ENCODE results near the gene EEF2KMT.
"Not testable (repeated sequence)": the region's sequence is repeated elsewhere in the genome, so short reads cannot be mapped to it uniquely, and the experiment has no call there.

The EEF2KMT gene

GRCh38 chr16:5097470-5098220, at the start of gene EEF2KMT:
EEF2KMT (minus strand) TSS chr16:5097795; CDS start chr16:5097739, 56 bp downstream.
- DNase-seq (ENCODE audit: low read depth, low spot score) = peak; percentile 98

DNA sequence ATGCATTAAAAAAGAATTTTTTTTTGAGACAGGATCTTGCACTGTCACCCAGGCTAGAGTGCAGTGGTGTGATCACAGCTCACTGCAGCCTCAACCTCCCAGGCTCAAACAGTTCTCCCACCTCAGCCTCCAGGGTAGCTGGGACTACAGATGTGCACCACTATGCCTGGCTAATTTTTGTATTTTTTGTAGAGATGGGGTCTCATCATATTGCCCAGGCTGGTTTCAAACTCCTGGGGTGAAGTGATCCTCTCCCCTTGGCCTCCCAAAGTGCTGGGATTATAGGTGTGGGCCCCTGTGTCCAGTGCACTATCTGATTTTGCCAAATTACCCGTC, 47.0 kb upstream of the EEF2KMT start:
- not testable (repeated sequence) for DNase-seq (ENCODE audit: low read depth, low spot score)

GRCh38 chr16:5143761-5144620, 46.4 kb upstream of the EEF2KMT start:
- DNase-seq (ENCODE audit: low read depth, low spot score) = no peak

DNA sequence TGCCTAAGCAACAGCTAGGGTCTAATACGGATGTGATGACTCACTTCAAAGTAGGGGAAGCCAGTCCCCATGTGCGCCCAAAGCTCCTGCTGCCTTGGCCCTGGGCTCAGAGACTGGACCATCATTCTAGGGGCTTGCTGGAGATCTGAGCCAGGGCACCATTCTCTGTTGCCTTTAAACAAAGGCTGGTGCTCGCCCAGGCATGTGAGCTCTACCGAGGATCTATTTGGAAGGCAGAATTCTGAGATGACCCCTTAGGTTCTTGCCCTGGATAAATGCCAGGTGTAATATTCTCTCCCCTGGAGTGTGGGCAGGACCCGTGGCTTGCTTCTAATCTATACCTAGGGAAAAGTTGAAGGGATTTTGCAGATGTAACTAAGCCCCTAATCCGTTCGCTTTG, 42.6 kb upstream of the EEF2KMT start:
- not testable (repeated sequence) for DNase-seq (ENCODE audit: low read depth, low spot score)

- DNase-seq (ENCODE audit: low read depth, low spot score) = not testable (repeated sequence)
These were observed 37.3 kb upstream of the EEF2KMT start for GRCh38 chr16:5134739-5135452.

DNA sequence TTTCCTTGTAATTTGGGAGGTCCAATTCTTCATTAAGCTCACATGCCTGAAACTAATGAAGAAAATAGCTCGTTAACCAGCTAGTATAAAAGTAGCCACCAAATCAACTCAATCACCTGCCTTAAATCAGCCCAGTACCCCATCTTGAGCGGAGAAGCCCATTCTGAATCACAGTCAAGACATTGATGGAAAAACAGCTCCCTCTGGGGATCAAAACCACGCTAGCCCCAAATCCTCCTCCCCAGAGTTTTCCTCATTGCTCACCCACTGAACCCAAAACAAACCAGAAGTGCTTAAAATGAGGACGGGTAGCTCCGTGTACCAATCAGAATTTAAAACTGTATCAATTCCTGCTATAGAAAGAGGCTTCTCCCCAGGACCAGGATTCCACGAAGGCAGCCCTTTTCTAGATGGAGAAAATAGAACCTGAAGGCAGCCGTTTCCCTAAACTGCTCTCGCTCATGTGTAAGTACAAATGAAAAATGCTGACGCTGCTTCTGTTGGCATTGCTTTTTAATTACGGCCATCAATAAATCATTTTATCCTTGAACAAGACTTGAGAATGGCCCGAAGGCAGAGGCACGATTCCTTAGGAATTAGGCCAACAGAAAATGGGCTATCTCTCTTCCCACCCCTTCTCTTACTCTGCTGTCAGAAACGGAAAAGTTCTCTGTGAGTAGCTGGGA, 35.5 kb upstream of the EEF2KMT start:
- not testable (repeated sequence) for DNase-seq (ENCODE audit: low read depth, low spot score)

GRCh38 chr16:5131467-5132004, 33.9 kb upstream of the EEF2KMT start:
- not testable (repeated sequence) for DNase-seq (ENCODE audit: low read depth, low spot score)

DNA sequence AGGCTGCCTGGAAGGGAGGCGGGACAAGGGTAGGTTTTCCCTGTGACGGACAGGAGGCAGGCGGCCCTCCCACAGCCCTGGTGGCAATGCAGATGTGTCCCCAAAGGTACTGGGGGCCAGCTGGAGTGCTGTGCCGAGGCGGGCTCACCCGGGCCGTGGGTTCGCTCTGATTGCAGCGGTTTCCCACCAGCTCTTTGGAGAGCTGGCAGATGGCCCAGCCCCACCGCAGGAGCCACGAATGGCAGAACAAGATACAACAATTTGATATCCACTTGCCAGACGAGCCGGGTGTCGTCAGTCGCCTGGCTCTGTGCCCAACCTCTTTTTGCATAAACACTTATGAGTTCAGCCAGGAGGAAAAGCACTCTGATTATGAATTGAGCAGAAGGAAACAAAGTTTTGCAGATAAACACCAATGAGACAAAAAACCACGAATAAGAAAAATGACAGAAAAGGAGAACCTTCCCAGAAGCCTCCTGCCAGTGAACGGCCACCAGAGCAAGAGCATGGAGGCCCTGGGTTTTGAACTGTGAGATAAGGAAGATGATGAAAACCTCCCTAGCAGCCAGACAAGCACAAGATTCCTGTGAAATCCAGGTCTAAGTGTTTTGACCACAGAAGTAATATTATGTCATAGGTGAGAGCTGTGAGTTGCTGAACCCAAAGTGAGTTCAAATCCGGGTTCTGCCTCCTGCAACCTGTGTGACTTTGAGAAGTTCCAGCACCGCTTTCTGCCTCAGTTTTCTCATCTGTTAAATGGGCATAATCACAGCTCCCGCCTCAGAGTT, 19.9 kb upstream of the EEF2KMT start:
- not testable (repeated sequence) for DNase-seq (ENCODE audit: low read depth, low spot score)

DNA sequence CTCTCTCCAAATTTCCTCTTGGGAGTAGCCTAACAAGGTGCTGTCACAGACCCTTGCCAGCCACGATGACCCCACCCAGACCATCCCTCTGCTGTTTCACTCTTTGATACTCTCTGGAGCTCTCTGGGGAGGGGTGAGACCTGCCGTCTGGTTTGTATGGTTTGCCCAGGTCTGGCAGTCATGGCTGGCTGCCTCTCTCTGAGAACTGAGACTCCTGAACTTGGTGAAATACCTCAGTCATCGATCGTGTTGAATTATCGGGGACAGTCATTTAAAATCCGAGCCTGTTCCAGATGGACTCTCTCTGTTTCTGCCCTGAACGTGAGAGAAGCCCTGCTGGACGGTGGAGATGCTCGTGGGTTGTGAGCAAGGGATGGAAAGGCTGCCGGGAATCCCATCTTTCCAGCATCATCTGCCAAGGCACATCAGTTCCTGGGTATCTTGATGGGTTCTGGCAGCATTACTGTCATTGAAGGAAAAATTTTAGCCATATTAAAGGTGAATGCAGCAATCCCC, 19.2 kb upstream of the EEF2KMT start:
- DNase-seq (ENCODE audit: low read depth, low spot score) = not testable (repeated sequence)

- not testable (repeated sequence) for DNase-seq (ENCODE audit: low read depth, low spot score)
These were observed 13.3 kb upstream of the EEF2KMT start for GRCh38 chr16:5110933-5111332.

DNA sequence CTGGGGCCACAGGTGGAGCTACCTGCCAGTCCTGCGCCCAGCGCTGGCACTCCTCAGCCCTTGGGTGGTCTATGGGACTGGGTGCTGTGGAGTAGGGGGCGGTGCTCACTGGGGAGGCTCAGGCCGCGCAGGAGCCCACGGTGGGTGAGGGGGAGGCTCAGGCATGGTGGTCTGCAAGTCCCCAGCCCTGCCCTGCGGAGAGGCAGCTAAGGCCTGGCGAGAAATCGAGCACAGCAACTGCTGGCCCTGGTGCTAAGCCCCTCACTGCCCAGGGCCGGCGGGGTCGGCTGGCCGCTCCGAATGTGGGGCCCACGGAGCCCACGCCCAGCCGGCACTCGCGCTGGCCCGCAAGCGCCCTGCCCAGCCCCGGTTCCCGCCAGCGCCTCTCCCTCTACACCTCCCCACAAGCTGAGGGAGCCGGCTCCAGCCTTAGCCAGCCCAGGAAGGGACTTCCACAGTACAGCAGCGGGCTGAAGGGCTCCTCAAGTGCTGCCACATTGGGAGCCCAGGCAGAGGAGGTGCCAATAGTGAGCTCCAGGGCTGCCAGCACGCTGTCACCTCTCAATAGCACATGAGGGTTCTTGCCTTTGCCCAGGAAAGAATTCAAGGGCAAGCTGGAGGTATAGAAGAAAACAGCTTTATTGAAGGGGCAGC, 11.0 kb upstream of the EEF2KMT start:
- DNase-seq (ENCODE audit: low read depth, low spot score) = no peak

GRCh38 chr16:5105039-5105438, 7.4 kb upstream of the EEF2KMT start:
- not testable (repeated sequence) for DNase-seq (ENCODE audit: low read depth, low spot score)

DNA sequence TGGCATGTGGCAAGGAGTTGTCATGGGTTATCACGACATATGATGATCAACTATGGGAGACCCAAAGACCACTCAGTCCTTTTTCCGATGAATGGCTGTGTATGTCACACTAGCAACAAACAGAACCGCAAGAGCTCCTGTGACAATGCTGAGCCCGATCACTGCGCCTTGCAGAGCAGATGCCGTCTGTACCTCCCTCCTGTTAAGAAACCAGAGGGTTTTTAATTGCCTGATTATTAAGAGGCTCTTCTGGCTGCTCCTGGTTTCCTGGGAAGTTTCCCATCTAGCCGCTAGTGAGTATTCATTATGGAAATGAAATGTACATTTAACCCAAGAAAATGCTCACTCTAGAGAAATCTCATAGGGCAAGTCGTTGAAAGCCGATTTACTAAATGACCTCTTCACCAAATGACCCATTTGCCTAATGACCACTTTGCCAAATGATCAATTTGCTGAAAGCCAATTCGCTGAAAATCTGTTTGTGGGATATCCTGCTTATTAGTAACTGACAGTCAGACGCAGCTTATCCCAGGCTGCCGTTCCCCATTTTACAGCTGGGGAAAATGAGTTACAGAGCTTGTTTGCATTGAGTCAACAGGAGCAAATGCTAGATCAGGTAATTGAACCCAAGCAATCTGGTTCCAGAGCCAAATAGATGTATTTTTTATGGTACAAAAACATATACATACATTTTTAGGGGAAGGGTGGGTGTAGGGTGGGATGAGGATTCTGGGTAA, 5.9 kb upstream of the EEF2KMT start:
- DNase-seq (ENCODE audit: low read depth, low spot score) = not testable (repeated sequence)

- DNase-seq (ENCODE audit: low read depth, low spot score) = not testable (repeated sequence)
These were observed 1.6 kb upstream of the EEF2KMT start for GRCh38 chr16:5099174-5099573.

DNA sequence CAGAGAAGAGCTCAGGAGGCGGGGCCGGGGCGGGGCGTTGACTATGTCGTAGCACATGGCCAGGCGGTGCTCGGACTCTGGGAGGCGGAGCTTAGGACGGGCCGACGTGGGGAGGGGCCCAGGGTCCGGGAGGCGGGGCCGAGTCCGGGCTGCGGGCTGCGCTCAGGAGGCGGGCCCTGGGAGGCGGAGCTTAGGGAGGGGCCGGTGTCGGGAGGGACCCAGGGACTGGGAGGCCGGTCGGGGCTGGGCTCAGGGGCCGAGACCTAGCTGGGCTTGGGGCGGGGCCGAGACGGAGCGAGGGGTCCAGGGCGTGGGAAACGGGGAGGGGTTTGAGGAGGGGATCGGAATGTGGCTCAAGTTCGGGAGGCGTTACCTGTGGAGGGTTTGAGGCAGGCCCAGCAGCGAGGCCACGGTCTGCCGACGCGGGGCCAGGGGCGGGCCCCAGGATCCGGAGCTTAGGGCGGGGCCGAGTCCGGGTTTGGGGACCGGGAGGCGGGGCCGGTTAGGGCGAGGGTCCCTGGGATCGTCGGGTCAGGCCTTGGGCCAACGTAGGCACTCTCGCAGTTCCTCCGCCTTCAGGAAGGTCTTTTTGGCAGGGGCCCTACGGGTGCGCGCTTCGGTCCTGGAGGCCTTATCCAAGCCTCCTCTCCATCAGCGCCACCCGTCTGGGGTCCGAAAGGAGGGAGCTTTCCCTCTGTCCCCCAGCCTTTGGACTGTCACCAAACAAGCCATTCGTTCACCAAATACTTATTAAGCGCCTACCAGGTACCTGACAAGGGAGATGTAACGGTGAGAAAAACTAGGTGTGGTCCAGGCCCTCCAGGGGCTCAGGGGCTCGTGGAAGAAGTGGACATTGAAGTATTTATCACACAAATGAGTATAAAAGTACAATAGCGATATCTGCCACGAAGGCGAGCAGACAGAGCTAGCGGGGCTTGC, 895 bp upstream of the EEF2KMT start:
- not testable (repeated sequence) for DNase-seq (ENCODE audit: low read depth, low spot score)

DNA sequence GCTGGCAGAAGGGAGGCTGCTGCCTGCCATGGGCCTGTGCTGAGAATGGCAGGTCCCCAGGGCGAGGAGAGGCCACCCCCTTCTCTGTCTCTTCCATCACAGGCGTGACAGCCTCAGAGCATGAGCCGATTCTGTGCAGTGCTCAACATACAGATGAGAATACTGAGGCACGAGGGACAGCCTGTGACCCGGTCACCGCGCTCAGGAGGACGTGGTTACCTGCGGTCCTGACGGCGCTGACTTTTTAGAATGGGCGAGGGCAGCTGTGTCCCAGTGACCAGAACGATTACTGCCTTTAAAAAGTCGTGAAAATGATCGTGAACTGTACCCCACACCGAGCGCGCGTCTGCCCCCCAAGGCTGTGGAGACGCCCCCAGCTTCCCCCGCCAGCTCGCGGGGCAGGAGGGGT, 530 bp downstream of the EEF2KMT start:
- not testable (repeated sequence) for DNase-seq (ENCODE audit: low read depth, low spot score)

DNA sequence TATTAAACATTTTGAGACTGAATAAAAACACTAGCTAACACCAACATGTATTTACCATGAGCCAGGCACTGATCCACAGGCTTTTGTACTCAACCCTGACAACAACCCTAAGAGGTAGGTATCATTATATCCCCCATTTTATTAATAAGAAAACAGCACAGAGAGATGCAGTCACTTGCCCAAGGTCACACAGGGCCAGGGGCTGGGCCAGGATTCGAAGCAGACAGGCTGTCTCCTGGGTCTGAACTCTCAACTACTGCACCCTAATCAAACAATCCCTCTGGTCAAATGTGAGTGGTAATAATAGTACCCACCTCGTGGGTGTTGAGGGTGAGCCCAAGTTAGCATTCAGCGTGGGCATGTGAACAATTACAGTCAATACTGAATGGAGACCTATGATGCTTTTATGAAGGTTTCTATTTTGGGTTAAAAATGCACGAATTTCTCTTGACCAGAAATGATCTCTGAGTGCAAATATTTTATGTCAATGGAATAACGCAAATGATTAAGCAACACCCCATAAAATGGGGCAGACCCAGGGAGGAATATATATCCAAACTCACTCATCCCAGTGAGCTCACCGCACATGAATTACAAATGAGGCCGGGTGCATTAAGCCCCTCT, 1.0 kb downstream of the EEF2KMT start:
- not testable (repeated sequence) for DNase-seq (ENCODE audit: low read depth, low spot score)
